HTR-8/SVneo (cell line): ENCODE results near the gene TBCEL.
"Not testable (repeated sequence)": the region's sequence is repeated elsewhere in the genome, so short reads cannot be mapped to it uniquely, and the experiment has no call there.

ENCODE experiments used
- DNase-seq: peaks from one replicate; pipeline ENCODE4 v3.0.0; 2011; ENCODE audit warnings: low spot score, mixed read lengths; ENCODE audit not compliant: insufficient read length
- FAIRE-seq: peaks from 2 replicates; lab custom pipeline; 2011; peaks lifted over from hg19 to GRCh38; lab: Jason Lieb, UNC

Gene TBCEL

DNA sequence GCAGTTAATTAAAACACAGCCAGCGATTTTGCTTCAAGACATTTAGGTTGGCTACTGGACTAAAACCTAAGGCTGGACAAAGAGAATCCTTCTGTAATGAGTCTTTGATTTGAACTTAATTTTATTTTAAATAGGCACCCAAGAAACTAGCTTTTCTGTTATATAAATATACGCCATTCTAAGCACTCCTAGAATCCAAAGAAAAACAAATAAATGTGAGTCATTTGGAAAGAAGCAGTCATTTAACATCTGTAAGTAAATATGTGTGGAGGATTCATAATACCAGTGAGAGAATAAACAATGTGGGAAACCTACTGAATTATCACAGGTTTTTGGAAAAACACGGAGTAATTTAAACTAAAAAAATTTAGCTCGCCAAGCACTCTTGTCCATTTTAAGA lies 76.0 kb downstream of the TBCEL start:
- FAIRE-seq (no peak), DNase-seq (no peak)

DNA sequence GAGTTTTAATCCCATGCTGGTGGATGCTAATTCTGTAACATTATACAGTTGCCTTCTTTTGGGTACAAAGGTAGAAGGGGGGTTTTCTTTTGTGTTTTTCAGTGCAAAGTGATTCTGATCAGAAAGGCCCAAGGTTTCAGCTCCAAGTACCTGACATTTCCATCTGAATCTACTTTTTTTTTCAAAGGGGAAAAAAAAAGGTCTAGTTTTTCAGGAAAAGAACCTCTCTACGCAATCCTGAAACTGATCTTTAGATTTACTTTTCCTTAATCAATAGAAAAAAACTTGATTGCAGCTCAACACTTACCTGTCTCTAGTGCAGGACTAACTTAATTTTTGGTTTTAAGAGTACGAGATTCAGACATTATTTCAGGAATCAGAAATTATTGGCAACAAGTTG lies 77.0 kb downstream of the TBCEL start, which contains the start of gene TECTA:
Gene TECTA, plus strand, starts transcription at position 301 of the 400 bp plus-strand sequence. CDS start 1,423 bp downstream, outside the sequence.
- DNase-seq (no peak), FAIRE-seq (no peak)

DNA sequence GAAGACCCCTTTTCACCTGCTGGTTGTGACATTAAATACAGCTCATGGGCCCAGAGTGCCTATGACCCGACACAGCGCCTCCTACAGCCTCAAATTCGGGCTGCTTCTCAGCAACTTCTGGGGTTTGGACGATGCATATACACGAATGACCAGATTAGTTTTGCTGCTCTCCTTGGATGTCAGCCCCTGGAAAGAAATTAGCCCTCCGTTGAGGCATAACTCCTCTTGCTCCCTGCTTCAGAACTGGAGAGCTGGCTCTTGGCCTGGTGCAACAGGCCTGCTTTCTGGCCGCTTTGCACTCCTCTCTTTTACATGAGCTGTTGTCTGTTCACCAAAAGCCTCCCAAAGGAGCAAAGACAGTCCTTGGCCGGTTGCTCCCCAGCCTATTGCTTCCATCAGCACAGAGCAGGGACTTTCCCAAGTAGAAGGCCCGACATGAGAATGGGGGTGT lies 80.4 kb downstream of the TBCEL start:
- FAIRE-seq: no peak

DNA sequence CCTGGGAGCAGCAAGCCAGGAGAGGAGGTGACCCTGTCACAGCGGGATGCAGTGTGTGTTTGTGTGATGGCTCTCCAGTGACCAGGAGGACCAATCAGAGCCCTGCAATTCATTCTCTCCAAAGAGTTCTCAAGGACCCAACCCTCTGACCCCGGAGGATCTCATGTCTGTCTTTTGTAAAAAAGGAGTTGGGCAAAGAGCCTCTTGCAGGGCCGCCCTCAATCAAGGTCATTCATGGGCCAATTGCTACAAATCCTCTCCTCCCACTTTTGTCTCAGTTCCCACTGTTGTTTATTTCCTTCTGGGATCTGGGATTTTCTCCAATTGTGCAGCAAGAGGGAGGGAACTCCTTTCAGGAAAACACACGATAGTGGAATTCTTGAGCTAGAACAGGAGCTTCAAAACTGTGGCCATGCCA lies 81.2 kb downstream of the TBCEL start:
- DNase-seq: no peak

More for the DNA sequence above, 80.4 kb downstream of the TBCEL start:
- DNase-seq: no peak

DNA sequence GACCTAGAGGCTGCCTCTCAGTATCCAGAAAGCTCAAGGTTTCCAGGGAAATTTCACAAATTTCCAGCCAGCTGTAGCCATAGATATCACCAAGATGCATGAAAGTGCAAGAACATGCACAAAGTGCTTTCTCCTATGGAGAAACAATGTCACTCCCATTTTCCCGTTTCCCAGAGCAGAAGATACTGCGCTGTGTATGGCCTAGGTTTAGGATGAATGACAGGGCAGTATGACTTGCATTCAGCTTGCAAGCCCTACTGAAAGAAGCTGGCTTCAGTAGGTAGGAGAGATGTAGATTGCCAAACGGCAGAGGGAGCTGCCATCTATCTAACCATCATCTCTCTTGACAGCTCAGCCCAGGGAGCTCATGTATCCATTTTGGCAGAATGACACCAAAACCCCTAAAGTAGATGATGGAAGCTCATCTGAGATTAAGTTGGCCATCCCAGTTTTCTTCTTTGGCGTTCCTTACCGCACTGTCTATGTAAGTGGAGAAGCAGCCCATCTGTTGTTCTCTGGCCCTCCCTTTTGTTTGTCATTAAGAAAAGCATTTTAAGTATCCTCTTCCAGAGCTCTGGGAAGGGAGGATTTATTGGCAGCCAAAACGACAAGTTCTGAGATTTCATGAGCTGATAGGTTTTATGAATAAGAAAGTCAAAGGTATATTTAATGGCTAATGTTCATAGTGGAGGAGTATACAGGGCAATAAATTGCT lies 81.7 kb downstream of the TBCEL start:
- no peak for DNase-seq
- no peak for FAIRE-seq

More for the DNA sequence above, 81.2 kb downstream of the TBCEL start:
- FAIRE-seq: no peak

DNA sequence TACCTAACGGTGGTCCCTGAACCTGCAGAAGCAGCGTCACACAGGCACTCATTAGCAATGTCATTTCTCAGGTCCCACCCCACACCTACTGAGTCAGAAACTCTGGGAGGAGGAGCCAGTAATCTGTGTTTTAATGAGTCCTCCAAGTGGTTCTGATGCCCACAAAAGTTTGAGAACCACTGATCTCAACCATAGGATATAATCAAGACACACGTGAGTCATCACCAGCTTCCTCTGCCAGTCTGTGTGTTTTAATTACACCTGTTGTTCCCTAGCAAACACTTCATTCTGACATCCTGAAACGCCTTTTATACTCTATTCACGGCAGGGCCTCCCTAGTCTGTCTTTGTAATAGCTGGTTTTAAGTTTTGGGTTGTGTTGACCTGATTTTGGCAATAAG lies 82.9 kb downstream of the TBCEL start:
- no peak for DNase-seq
- no peak for FAIRE-seq

DNA sequence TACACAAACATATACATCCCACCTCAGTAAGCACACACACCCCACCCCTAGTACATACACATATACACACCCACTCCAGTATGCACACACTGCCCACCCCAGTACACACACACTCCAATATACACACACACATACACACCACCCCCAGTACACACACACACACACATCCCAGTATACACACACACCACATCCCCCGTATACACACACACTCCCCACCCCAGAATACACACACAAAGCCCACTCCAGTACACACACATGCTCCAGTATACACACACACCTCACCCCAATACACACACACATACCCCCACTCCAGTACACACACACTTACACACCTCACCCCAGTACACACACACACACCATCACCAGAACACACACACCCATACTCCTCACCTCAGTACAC lies 84.5 kb downstream of the TBCEL start:
- DNase-seq: no peak
- FAIRE-seq: peak; percentile 92

DNA sequence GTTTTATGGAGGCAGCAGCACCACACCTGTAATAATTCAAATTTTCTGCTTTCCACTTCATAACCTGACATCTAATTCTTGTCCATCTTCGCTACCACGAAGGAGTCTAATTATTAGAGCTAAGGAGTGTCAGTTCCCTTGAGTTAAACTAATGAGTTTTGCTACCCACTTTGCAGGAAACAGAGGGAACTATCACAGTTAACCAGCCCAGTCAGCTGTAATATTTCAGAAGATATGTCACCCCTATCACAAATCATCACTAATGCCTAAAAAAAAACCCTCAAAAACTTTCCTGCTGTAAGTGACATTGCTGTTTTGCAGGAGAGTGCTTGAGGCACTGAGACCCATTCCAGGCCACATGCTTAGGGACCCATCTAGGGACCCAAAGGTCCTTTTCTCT lies 85.6 kb downstream of the TBCEL start:
- FAIRE-seq (no peak), DNase-seq (no peak)

DNA sequence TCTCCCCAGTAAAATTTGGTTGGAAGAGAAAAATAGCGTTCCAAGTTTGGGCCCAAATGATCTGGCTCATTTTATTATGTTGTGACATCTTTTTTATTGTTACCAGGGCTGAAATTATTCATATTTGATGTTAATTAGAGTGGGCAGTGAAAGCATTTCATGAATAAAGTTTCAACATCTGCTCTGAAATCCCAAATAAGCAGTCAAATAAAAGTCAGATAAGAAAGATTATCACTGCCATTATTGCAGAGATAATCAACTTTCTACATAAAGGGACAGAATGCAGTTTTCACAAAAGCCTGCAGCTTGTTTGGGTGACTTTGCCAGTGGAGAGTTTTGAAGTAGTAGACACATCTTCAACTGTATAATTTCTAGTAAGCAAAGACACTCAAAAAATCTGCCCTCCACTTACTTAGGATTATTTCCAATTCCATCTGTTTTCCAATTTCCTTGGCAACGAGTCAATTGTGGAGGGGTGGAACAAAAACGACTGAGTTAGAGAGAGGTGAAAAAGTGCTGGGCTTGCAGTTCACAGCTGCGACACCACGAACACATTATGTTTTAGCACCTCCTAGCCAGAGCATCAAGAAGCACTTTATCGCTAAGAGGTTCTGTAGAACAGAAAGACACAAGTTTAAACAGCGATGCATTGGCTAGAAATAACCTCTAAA lies 86.1 kb downstream of the TBCEL start:
- DNase-seq (no peak), FAIRE-seq (no peak)

DNA sequence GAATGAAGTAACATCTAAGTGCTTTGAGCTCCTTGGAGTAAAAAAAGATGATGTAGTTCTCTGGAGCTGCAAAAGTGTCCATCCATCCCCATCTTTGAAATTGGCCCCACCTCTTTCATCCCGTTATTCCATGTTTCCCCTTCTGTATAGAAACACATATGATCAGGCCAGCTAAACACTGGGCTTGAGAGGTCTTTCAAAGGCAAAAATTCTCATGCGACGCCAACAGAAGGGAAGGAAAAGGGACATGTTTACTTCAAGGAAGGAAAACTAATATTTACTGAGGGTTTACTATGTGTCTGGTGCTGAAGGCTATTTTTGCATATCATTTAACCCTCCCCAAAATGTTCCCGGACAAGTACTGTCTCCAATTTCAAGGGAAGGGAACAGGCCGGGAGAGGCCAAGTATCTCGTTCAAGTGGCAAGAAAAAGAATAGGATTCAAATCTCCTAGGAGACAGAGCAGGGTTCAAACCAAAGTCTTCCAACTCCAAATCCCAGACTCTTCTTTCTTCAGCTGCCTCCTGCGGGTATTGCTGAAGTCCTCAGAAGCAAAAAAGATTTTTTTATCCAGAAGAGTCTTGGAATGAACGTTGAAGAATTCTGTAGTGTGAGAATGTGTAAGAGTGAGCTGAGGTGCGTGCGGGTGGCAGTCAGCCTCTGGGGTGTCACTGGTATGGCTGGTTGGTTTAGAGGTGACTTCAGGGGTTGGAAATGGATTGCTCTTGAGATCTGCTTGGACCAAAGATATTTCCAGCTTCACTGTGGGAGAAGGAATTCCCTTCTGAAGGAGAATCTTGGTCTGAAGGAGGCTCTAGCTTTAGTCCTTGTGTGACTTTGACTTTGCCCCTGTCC lies 87.2 kb downstream of the TBCEL start:
- FAIRE-seq: no peak
- DNase-seq: no peak

DNA sequence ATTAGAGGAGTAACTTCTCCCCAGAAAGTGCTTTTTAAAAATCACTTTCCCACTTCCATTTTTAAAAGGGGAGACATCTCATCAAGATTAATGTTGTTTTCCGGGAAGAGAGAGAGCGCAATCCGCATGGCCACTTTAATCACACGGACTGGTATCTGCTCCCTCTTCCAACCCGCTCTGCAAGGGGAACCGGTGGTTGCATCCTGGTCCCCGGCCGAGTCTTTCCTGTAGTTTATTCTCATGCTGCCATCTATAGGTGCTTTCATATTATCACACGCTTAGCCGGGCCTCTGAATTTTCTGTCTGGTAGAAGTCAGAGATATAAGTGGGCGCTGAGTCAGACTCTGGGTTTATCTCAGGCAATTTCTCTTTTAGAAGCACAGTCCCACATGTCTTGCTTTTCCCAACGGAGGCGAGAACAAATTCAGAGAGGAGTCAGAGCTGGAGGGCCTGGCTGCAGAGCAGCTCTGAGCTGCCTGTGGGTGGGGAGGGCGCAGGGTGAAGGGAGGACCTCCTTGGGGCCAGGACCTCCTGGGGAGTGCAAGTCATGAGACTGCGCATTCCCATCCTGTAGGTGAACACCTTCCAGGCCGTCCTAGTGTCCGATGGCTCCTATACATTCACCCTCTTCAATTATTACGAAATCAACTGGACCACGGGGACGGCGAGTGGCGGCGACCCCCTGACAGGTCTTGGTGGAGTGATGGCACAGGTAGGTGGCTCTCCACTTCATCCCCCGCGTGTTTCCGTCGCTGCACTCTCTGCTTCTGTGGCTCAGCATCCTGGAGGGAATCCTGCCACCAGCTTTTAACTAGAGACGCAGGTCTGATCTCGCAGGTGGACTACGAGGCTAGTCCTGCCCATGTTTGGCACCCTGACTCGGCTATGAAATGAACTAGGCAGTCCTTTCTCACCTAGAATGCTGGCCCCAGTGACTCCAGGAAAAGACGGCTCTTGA lies 88.9 kb downstream of the TBCEL start:
- DNase-seq (peak; percentile 73), FAIRE-seq (no peak)

DNA sequence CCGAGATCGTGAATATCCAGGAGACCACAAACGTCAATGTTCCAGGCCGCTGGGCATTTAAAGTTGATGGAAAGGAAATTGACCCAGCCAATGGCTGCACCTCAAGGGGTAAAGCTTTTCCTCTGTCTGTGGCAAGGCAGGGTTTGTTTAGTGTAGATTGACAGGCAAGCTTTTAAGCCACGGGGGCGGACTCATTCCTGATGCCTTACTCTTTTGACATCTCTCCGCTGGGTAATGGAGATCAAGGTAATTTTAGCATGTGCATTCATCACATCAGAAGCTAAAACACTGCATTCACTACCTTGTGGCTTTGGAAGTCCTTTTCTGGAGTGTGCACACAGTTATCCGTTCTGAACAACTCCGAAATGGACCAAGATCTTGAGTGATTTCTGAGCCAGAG lies 89.7 kb downstream of the TBCEL start:
- no peak for FAIRE-seq
- no peak for DNase-seq

DNA sequence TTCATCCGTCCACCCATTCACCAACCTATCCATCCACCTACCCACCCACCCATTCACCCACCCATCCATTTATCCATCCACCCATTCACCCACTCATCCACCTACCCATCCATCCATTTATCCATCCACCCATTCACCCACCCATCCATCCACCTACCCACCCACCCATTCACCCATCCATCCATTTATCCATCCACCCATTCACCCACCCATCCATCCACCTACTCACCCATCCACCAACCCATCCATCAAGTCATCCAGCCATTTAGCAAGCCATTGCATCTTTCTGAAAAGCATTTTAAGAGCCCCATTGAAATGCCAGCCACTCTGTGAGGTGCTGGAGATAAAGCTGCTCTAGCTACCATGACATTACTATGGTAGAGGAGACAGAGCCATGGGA lies 91.1 kb downstream of the TBCEL start:
- DNase-seq, FAIRE-seq: not testable (repeated sequence)

DNA sequence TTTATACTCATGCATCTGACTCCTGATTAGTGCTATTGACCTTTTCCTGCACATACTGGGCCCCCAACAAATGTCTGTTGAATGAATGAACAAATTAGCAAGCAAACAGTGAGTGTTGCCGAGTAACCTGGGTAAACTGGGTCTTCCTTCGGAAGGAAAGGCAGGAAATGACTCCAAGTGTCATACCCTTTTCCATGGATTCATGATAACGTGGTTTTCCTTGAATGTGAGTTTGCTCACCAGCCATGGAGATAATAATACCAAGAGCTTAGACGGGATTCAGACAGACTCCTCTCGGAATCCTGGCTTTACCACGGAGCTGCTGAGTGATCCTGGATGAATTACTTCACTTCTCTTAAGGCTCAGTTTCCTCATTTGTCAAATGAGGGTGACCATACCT lies 93.9 kb downstream of the TBCEL start:
- DNase-seq: no peak
- no peak for FAIRE-seq

DNA sequence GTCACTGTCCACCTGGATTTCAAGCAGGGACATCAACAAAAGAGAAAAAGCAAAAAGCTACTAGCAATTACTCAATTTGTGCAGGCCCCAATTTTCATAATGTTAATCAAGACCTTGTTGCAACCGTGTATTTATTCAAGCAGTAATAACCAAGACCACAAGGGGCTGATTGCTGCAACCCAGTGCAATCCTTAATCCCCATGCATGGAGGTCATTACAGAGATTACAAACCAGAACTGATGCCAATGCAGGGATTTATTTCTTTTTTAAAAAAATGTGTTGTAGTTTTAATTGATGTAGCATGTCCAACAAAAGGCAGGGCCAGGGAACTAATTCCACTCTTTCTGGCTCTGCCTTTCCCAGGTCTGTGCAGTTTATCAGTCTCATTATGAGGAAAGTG lies 95.5 kb downstream of the TBCEL start:
- FAIRE-seq: no peak
- no peak for DNase-seq

DNA sequence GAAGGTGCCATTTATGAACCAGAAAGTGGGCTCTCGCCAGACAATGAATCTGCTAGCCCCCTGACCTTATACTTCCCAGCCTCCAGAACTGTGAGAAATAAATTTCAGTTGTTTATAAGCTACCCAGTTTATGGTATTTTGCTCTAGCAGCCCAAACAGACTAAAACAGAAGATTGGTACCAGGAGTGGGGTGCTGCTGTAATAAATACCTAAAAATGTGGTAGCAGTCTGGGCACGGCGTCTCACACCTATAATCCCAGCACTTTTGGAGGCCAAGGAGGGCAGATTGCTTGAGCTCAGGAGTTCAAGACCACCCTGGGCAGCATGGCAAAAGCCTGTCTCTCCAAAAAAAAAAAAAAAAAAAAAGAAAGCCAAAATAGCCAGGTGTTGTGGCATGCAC lies 98.4 kb downstream of the TBCEL start:
- FAIRE-seq: no peak
- no peak for DNase-seq

DNA sequence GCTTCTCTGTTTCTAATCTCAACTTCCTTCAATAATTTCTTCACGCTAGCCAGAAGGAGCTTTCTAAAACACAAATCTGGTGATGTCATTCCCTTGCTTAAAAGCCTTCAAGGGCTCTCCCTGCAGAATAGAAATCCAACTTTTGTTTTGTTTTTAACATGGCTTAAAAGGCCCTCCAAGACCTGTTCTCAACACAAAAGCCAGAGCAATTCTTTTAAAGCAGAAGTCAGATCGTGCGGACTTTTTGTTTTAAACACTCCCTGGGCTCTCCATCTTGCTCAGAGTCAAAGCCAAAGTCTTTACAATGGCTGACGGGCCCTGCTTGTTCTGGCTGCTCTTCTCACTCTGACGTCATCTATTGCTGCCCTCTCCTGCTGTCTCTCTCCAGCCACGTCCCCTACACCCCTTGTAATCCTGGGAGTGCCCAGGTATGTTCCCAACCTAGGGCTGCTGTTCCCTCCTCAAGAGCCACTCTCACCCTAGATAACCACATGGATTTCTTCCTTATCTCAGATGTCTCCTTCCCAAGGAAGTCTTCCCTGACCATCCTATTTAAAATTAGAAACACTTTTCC lies 99.7 kb downstream of the TBCEL start:
- DNase-seq (no peak), FAIRE-seq (no peak)

DNA sequence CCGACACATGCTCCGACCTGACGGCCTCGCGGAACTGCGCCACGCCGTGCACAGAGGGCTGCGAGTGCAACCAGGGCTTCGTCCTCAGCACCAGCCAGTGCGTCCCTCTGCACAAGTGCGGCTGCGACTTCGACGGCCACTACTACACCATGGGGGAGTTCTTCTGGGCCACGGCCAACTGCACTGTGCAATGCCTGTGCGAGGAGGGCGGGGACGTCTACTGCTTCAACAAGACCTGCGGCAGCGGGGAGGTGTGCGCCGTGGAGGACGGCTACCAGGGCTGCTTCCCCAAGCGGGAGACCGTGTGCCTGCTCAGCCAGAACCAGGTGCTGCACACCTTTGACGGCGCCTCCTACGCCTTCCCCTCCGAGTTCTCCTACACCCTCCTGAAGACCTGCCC lies 103.9 kb downstream of the TBCEL start:
- no peak for FAIRE-seq
- no peak for DNase-seq
